ENCODE measurements around the gene ABHD17C. TPM values are rescaled to one million over a fixed set of nuclear protein-coding genes. Genes with fewer than 3 reads are reported as not detected.

The ABHD17C gene
- total and polyA plus RNA-seq, 2 of the 8 experiments (the other 6 are each of a cell fraction or from before 2014, with no cell fraction given): 20.2 to 29.8 TPM

GRCh38 chr15:80775338-80775737 lies 80.2 kb downstream of the ABHD17C start (continued):
- no peak for TF ChIP-seq SIN3A (conservative IDR thresholded peaks at IDR 0.05 in 1 of 2, IDR thresholded peaks at IDR 0.05 in 1 of 2; ENCODE audit: low read depth in 1 of 2, low read length in 2 of 2)

Measured in H1 (cell line).